ENCODE results near the gene SUN5. TPM values are rescaled to one million over a fixed set of nuclear protein-coding genes. Genes with fewer than 3 reads are reported as not detected.

Gene SUN5
- total RNA-seq, 1 experiment from 2014 or later = not detected

DNA sequence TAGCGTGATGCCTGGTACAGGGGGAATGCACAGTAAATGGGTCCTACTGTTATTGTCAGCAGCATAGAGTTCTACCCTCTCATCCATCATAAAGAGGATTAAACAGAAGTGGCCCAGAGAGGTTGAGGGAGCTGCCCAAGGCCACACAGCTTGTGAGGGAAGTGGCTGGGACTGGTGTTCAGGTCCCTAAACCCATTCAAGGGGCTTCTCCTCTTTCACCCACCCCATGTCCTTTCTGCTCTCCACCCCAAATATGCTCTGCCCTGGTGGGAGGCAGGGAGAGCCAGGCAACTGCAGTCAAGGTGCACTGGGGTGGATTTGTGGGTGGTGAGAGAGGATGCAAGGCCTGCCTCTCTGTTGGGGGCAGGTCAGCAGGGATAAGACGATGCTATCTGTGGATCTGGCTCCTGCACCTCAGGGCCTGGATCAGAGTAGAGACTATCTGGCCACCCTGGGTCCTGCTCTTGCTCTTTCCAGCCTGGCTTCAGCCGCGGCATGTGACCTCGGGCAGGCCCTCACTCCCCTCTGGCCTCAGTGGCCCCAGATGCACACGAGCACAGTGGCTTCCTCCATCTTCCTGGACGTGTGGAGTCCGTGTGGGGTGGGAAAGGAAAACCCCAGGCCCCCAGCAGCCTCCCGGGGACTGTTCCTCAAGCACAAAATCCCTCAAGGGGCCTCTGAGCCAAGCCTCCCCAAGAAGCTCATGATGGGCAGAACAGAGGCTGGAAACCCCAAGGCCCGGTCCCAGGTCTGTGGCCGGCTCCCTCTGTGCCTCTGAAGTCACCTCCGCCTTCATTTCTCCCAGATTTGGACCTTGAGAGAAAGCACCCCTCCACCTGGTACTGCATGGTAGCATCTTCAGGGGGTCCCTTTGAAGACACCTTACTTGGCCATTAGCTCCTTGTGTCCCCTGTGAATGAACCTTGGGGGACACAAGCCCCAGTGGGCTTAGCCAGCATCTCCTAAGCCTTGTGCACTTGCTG lies 23.8 kb upstream of the SUN5 start:
- no peak for DNase-seq (ENCODE audit: low read depth)
- in situ Hi-C loops (cut with HindIII; ENCODE audit: low pct_unique_long_range_greater_than_20kb, low sequenced_read_pairs) = no loop called here

GRCh38 chr20:33026779-33027759 lies 22.8 kb upstream of the SUN5 start:
- no peak for DNase-seq (ENCODE audit: low read depth)
- in situ Hi-C loops (cut with HindIII; ENCODE audit: low pct_unique_long_range_greater_than_20kb, low sequenced_read_pairs) = no loop called here

DNA sequence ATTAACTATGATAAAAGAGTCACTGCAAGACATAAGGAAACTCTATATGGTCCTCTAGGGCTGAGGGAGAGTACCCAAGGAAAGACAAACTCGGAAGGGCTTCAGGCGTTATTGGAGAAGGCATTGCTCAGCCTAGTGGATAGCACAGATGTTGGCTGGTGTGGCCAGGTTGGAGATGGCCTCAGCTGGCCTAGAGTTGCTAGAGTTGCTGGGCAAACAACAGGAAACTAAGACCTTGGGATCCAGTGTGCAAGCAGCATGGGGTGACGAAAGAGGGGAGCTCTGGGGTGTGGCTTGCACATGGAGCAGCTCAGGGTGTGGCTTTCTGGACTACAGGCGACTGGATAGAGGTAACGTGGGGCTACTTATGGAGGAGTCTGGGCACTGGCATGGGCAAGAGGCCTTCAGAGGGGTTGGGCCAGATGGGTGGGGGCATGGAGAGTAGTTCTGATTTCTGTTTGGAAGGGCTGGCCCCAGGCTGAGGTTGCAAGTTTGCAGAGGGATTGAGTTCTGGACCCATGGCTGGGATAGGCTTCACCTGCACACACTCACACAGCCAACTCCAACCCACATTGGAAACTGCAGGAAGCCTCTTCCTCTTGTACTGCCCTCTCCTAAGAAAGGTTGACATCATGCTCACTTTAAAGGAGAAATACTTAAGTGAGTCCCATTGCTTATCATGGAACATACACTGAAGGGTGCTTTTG lies 22.0 kb upstream of the SUN5 start:
- no peak for DNase-seq (ENCODE audit: low read depth)
- in situ Hi-C loops (cut with HindIII; ENCODE audit: low pct_unique_long_range_greater_than_20kb, low sequenced_read_pairs) = no loop called here

DNA sequence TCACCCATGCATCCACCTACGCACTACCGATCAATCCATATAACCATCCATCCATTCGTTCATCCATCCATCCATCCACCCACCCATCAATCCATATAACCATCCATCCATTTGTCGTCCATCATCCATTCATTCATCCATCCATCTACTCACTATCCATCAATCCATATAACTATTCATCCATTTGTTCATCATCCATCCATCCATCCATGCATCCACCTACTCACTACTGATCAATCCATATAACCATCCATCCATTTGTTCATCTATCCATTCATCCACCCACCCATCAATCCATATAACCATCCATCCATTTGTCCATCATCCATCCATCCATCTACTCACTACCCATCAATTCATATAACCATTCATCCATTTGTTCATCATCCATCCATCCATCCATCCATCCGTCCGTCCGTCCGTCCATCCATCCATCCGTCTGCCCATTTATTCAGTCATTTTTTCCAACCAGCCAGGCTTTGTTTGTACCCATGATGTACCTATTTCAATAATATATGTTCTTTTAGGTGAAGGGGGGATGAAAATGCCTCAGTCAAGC lies 21.2 kb upstream of the SUN5 start:
- DNase-seq (ENCODE audit: low read depth) = no peak
- in situ Hi-C loops (cut with HindIII; ENCODE audit: low pct_unique_long_range_greater_than_20kb, low sequenced_read_pairs) = no loop called here

GRCh38 chr20:33024609-33025317 lies 20.5 kb upstream of the SUN5 start:
- no peak for DNase-seq (ENCODE audit: low read depth)
- in situ Hi-C loops (cut with HindIII; ENCODE audit: low pct_unique_long_range_greater_than_20kb, low sequenced_read_pairs) = no loop called here

GRCh38 chr20:33024243-33024560 lies 20.0 kb upstream of the SUN5 start:
- no peak for DNase-seq (ENCODE audit: low read depth)

GRCh38 chr20:33023439-33024242 lies 19.4 kb upstream of the SUN5 start:
- DNase-seq (ENCODE audit: low read depth) = no peak
- in situ Hi-C loops (cut with HindIII; ENCODE audit: low pct_unique_long_range_greater_than_20kb, low sequenced_read_pairs) = no loop called here

More at GRCh38 chr20:33024243-33024560, 20.0 kb upstream of the SUN5 start:
- in situ Hi-C loops (cut with HindIII; ENCODE audit: low pct_unique_long_range_greater_than_20kb, low sequenced_read_pairs) = no loop called here

- no peak for DNase-seq (ENCODE audit: low read depth)
- in situ Hi-C loops (cut with HindIII; ENCODE audit: low pct_unique_long_range_greater_than_20kb, low sequenced_read_pairs) = no loop called here
Observed at GRCh38 chr20:33022694-33023438, 18.6 kb upstream of the SUN5 start.

DNA sequence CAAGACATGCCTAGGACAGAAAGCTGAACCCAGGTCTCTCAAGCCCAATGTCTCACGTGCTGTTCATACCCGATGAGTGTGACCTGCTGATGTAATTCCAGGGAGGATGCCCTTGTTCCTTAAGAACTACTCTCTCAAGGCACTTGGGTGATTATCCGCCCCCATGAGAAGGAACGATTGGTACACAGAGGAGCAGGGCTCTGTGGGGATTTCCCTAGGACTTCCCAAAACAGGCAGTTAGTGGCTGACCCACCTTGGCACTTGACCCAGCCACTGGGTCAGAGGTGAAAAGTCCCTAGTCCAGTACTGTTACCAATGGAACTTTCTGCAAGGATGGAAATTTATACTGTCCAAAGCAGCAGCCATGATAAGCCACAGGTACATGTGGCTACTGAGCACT lies 18.1 kb upstream of the SUN5 start:
- in situ Hi-C loops (cut with HindIII; ENCODE audit: low pct_unique_long_range_greater_than_20kb, low sequenced_read_pairs) = no loop called here
- DNase-seq (ENCODE audit: low read depth) = no peak

- no peak for DNase-seq (ENCODE audit: low read depth)
- in situ Hi-C loops (cut with HindIII; ENCODE audit: low pct_unique_long_range_greater_than_20kb, low sequenced_read_pairs) = no loop called here
Observed at GRCh38 chr20:33021879-33022278, 17.6 kb upstream of the SUN5 start.

DNA sequence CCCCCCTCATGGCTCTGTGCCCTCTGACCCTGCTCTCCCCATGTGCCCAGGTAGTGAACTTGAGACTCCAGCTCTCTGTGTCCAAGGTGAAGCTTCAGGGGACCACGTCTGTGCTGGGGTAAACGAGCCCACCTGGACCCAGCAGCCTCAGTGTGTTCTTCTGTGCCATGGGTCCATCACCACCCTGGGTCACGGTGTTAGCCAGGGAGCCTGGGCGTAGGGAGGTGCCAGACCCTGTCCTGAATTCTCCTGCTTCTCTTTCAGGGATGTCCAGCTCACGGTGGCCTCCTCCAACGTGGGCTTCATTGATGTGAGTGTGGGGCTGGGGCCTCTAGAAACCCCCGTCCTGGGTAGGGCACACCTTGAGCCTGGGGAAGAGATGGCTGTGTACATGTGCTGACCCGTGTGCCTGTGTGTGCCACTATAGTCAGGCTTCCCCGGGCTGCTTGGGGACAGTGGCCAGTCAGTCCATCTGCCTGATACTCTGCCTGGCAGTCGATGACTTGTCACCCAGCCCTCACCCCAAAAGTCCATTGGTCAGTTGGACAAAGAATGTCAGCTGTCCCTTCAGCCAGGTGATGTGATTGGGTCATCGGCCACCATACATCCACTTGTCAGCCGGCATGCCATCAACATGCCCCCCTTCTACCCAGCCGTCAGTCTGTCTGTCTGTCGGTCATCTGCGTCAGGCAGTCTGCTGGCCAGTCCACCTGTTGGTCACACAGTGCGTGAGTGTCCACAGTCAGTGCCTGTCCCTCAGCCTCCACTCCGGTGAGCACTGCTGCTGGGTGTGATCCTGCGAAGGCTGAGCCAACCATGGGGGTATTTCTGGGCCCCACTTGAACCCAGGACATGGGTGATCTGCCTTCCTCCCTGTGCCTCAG lies 16.3 kb upstream of the SUN5 start:
- in situ Hi-C loops (cut with HindIII; ENCODE audit: low pct_unique_long_range_greater_than_20kb, low sequenced_read_pairs) = no loop called here
- no peak for DNase-seq (ENCODE audit: low read depth)

- in situ Hi-C loops (cut with HindIII; ENCODE audit: low pct_unique_long_range_greater_than_20kb, low sequenced_read_pairs) = no loop called here
- DNase-seq (ENCODE audit: low read depth) = no peak
Observed at GRCh38 chr20:33019465-33020277, 15.4 kb upstream of the SUN5 start.

DNA sequence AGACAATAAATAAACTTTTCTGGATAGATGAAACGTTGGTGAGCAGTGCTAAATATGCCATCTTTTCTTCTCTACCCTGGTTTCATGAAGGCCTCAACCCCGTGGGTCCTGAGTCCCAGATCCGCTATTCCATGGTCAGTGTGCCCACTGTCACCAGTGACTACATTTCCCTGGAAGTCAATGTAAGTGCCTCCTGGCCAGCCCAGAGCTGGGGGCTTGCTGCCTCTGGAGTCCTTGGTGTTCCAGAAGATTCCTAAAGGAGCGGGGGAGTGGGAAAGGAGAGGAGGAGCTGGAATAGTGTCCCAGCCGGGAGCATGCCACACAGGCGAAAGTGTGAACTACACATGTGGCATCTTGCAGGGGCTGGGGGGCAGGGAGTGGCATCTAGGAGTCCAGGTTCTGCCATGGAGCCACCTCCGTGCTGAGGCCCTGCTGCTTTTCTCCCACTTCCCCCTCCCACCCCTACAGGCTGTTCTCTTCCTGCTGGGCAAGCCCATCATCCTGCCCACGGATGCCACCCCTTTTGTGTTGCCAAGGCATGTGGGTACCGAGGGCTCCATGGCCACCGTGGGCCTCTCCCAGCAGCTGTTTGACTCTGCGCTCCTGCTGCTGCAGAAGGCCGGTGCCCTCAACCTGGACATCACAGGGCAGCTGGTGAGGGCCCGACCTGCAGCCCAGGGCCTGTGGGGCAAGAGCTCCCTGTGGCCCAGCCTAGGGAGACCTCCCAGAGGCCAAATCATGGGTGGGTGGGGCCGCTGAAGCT lies 14.1 kb upstream of the SUN5 start:
- in situ Hi-C loops (cut with HindIII; ENCODE audit: low pct_unique_long_range_greater_than_20kb, low sequenced_read_pairs) = no loop called here

GRCh38 chr20:33017542-33017941 lies 13.3 kb upstream of the SUN5 start:
- DNase-seq (ENCODE audit: low read depth) = no peak
- in situ Hi-C loops (cut with HindIII; ENCODE audit: low pct_unique_long_range_greater_than_20kb, low sequenced_read_pairs) = no loop called here

More for the DNA sequence above, 14.1 kb upstream of the SUN5 start:
- no peak for DNase-seq (ENCODE audit: low read depth)
